Prostate gland (tissue), 2 donors: ENCODE results near the gene OXT. TPM values are rescaled to one million over a fixed set of nuclear protein-coding genes. Genes with fewer than 3 reads are reported as not detected.

Experiments
- DNase-seq: peaks from one replicate; pipeline ENCODE4 v3.0.0-alpha.2; 2019; ENCODE audit warnings: low spot score
- H3K27ac ChIP-seq, 2 donors: fragments of 200-600 bp; sonication (generic); 2 replicates each; pipeline ENCODE4 v1.5.1; 2017 to 2019
- H3K27me3 ChIP-seq: fragments of 200-600 bp; sonication (generic); replicated peaks from 2 replicates; pipeline ENCODE4 v1.5.1; 2019; ENCODE audit not compliant: insufficient read depth
- H3K36me3 ChIP-seq, 2 donors: fragments of 200-600 bp; sonication (generic); 1 replicate in 1 of 2; 2 replicates in 1 of 2; pipeline versions ENCODE4 v1.5.1 to v1.8.1; 2017 to 2019
- H3K4me1 ChIP-seq: fragments of 200-600 bp; sonication (generic); replicated peaks from 2 replicates; pipeline ENCODE4 v1.5.1; 2019
- H3K4me3 ChIP-seq, 2 donors: fragments of 200-600 bp; sonication (generic); 2 replicates each; pipeline ENCODE4 v1.5.1; 2017 to 2019
- H3K9me3 ChIP-seq: fragments of 200-600 bp; sonication (generic); 2 replicates; pipeline ENCODE4 v1.5.1; 2017
- POLR2A ChIP-seq: fragments of 450-650 bp; IDR thresholded peaks from one replicate; pipeline ENCODE4 v1.6.1; 2016; ENCODE audit warnings: antibody characterized with exemption, mild to moderate bottlenecking
- POLR2AphosphoS5 ChIP-seq: sonication (generic); formaldehyde crosslinking; IDR thresholded peaks from one replicate; pipeline ENCODE4 v1.6.1; 2017; ENCODE audit warnings: antibody characterized with exemption
- WGBS: methylation state at CpG from one replicate; pipeline ENCODE4 v1.1.5; 2018; 5-methylcytosine and 5-hydroxymethylcytosine counted together
- intact Hi-C: fragments of 100-400 bp; cut with DNase I; formaldehyde crosslinking; loops from one replicate; pipeline ENCODE4 v1.14.2; 2022
- total RNA-seq, 2 donors: library from RNA; depleted of rRNA; stranded (reverse); fragments of >200 nt; gene quantifications; one replicate each; pipeline ENCODE4 v1.1.0, GENCODE V29; 2016
- TF ChIP-seq, protein P1 (sequence below), 4 experiments: fragments of 200-600 bp in 2 of 4; fragments of 450-650 bp in 2 of 4; sonication (generic) in 2 of 4; IDR thresholded peaks; 1 replicate in 3 of 4; 2 replicates in 1 of 4; pipeline ENCODE4 v1.5.1; 2016 to 2019; ENCODE audit warnings: antibody characterized with exemption in 4 of 4, mild to moderate bottlenecking in 2 of 4, moderate library complexity in 2 of 4

OXT gene
- total RNA-seq, 2 donors from 2014 or later: 9.8 TPM; not detected in 1

DNA sequence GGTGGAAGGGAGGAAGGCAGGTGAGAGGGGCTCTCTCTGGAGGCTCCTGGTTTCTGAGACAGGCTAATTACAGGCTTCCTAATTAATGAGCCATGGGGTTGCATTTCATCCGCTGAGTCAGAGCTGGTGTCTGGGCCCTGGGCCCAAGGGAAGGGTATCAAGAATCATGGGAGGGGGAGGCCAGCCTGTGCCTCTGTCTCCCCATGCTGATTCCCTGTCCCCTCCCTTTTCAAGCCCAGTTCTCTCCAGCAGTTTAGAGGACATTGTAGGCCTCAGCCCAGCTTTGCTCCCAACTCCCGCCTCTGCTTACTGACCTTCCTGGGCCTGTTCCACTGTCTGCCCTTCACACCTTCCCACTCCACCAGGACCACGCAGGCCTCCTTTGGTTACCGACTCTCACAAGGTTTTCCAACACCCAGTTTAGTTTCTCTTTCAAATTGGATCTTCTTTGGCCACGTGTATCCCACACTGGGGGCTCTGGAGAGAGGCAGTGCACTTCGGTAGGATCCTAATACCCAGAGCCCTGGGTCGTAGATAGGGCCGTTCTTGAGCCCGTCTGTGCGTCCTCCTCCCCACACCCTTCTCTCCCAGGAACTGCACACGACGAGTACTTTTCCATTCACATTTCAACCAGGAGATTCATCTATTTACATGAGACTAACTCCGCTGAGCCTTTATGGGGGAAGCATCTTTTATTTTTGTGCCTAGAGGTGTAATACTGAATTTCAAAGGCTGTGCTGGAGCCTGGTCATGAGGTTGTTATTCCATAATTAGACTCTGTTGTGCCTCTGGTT is 31.4 kb downstream of the OXT start:
- 73% methylated on average over 13 of the region's 13 CpGs for WGBS
- Histone ChIP-seq H3K27me3 (no peaks in the 10 kb centered on the region), H3K9me3 (no peaks in the 10 kb centered on the region), H3K36me3 (no peaks in the 10 kb centered on the region), H3K4me3 (no peak overlapping the region), H3K27ac (no peak overlapping the region), H3K4me1 (no peaks in the 10 kb centered on the region)
- TF ChIP-seq POLR2AphosphoS5 (no peak), POLR2A (no peak)
- TF ChIP-seq, protein P1, sequence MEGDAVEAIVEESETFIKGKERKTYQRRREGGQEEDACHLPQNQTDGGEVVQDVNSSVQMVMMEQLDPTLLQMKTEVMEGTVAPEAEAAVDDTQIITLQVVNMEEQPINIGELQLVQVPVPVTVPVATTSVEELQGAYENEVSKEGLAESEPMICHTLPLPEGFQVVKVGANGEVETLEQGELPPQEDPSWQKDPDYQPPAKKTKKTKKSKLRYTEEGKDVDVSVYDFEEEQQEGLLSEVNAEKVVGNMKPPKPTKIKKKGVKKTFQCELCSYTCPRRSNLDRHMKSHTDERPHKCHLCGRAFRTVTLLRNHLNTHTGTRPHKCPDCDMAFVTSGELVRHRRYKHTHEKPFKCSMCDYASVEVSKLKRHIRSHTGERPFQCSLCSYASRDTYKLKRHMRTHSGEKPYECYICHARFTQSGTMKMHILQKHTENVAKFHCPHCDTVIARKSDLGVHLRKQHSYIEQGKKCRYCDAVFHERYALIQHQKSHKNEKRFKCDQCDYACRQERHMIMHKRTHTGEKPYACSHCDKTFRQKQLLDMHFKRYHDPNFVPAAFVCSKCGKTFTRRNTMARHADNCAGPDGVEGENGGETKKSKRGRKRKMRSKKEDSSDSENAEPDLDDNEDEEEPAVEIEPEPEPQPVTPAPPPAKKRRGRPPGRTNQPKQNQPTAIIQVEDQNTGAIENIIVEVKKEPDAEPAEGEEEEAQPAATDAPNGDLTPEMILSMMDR (IDR thresholded peaks at IDR 0.05): no peak
- DNase-seq: no peak
- intact Hi-C loops: no loop called here

DNA sequence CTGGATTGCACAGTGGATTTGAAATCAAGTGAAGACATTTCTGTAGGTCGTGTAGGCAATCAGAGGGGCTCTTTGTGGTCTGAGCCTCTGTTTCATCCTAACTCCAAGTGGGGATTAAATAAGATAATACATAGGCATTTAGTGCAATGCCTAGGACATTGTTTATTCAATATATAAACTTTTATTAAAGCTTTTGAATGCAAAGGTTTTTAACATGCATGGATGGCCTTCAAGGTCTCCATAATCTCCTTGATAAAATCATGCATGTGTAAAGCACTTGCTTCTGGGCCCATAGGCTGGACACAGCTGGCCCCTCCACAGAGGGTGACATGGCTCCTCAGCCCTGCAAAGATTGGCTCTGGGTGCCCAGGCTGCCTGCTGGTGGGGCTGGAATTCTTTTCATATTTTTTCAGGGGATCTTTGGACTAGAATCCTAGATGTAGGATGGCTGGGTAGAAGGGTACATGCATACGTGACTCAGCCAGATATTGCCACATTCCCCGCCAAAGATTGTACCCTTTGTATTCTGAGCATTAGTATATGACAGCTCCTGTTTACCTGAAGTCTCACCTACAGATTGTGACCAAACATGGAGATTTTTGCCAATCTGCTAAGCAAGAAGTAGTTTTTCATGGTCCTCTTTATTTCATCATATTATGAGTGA is 32.1 kb downstream of the OXT start:
- 60% methylated on average over 3 of the region's 3 CpGs for WGBS
- intact Hi-C loops: no loop called here
- H3K9me3 ChIP-seq: no peaks in the 10 kb centered on the region
- H3K36me3 ChIP-seq: no peaks in the 10 kb centered on the region
- H3K27ac ChIP-seq: no peak overlapping the region
- DNase-seq: no peak
- TF ChIP-seq, protein P1 (IDR thresholded peaks at IDR 0.05): no peak
- TF ChIP-seq POLR2A (no peak), POLR2AphosphoS5 (no peak)
- H3K4me3 ChIP-seq: no peak overlapping the region
- H3K27me3 ChIP-seq: no peaks in the 10 kb centered on the region
- H3K4me1 ChIP-seq: no peaks in the 10 kb centered on the region

DNA sequence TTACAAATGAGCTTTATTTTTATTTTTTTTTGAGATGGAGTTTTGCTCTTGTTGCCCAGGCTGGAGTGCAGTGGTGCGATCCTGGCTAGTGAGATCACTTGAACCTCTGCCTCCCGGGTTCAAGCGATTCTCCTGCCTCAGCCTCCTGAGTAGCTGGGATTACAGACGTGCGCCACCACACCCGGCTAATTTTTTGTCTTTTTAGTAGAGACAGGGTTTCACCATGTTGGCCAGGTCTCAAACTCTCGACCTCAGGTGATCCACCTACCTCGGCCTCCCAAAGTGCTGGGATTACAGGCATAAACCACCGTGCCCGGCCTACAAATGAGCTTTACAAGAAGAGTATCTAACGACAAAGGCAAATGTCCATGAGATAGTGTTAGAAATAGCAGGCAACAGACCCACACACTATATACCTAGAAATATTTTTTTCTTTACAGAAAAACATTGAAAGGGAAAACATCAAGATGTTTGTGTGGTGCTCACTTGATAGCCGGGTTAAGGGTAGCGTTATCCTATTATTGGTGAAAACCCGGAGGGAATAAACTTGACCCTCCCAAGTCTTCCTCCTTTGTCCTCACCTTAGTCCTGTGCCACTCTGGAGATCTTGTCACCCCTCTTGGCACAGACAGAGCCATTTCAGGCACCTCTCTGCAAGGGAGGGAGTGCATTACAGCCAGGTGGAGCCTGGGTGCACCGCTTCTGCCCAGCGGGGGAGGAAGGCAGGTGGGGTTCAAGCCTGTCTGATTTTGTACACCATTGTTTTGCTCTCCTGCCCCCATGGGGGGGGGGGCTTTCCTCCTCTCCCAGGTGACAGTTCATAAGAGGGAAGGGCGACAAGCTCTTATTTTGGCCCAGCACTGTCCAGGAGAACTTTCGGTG is 34.1 kb downstream of the OXT start:
- 91% methylated on average over 18 of the region's 18 CpGs for WGBS
- Histone ChIP-seq H3K27me3 (no peaks in the 10 kb centered on the region), H3K4me3 (no peak overlapping the region), H3K9me3 (no peaks in the 10 kb centered on the region), H3K4me1 (no peaks in the 10 kb centered on the region), H3K27ac (no peak overlapping the region), H3K36me3 (peaks cover 0 to 11% of the 10 kb centered on the region in 2 donors)
- intact Hi-C loops: no loop called here
- DNase-seq: no peak
- TF ChIP-seq POLR2A: no peak
- no peak for TF ChIP-seq POLR2AphosphoS5
- TF ChIP-seq, protein P1 (IDR thresholded peaks at IDR 0.05): no peak

DNA sequence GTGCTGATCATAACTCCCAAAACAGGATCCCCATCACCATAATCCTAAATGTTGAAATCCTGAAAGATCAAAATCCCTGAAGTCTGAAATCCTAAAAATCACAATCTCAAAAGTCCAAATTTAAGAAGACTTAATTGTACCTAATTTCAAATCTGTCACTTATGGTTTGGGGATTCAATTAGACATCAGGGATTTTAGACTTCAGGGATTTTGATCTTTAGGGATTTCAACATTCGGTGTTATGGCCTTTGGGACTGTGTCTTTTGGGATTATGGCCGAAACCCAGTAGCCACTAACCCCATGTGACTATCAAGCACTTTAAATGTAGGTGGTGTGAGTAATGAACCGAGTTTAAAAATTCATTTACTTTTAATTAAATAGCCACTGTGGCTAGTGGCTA is 34.8 kb downstream of the OXT start:
- H3K4me1 ChIP-seq: no peaks in the 10 kb centered on the region
- peaks cover 0 to 11% of the 10 kb centered on the region in 2 donors for H3K36me3 ChIP-seq
- no peak for DNase-seq
- H3K4me3 ChIP-seq: no peak overlapping the region
- H3K27me3 ChIP-seq: no peaks in the 10 kb centered on the region
- no peak overlapping the region for H3K27ac ChIP-seq
- 94% methylated on average over 3 of the region's 3 CpGs for WGBS
- TF ChIP-seq POLR2A (no peak), POLR2AphosphoS5 (no peak)
- TF ChIP-seq, protein P1 (IDR thresholded peaks at IDR 0.05): no peak
- intact Hi-C loops: no loop called here
- H3K9me3 ChIP-seq: no peaks in the 10 kb centered on the region
